Smooth muscle cell (in vitro differentiated cells): ENCODE results near the gene MGMT. TPM values are rescaled to one million over a fixed set of nuclear protein-coding genes. Genes with fewer than 3 reads are reported as not detected.

Source experiments
- DNase-seq: peaks from one replicate; lab custom pipeline; 2025; ENCODE audit not compliant: unreplicated experiment; lab: John Stamatoyannopoulos, UW
- H2AFZ ChIP-seq: fragments of 200-600 bp; sonication (generic); 2 replicates; pipeline ENCODE4 v1.6.0; 2016; ENCODE audit warnings: antibody characterized with exemption, low read depth, mild to moderate bottlenecking
- H3F3A ChIP-seq: fragments of 200-600 bp; sonication (generic); 2 replicates; pipeline ENCODE4 v1.6.0; 2017; ENCODE audit warnings: antibody characterized with exemption, low read depth
- H3K27ac ChIP-seq: fragments of 200-600 bp; sonication (generic); 2 replicates; pipeline ENCODE4 v1.5.1; 2016; ENCODE audit warnings: low read depth, mild to moderate bottlenecking
- H3K27me3 ChIP-seq: fragments of 200-600 bp; sonication (generic); 2 replicates; pipeline ENCODE4 v1.6.1; 2016; ENCODE audit warnings: low read depth, mild to moderate bottlenecking
- H3K36me3 ChIP-seq: fragments of 200-600 bp; sonication (generic); 2 replicates; pipeline ENCODE4 v1.5.1; 2016; ENCODE audit warnings: low read depth
- H3K4me1 ChIP-seq: fragments of 200-600 bp; sonication (generic); 2 replicates; pipeline ENCODE4 v1.5.1; 2016; ENCODE audit warnings: low read depth
- H3K4me2 ChIP-seq: fragments of 200-600 bp; sonication (generic); 2 replicates; pipeline ENCODE4 v1.6.0; 2016; ENCODE audit warnings: mild to moderate bottlenecking
- H3K4me3 ChIP-seq: fragments of 200-600 bp; sonication (generic); 2 replicates; pipeline ENCODE4 v1.5.1; 2016; ENCODE audit warnings: mild to moderate bottlenecking
- H3K79me2 ChIP-seq: fragments of 200-600 bp; sonication (generic); 2 replicates; pipeline ENCODE4 v1.6.0; 2016; ENCODE audit warnings: low read depth, mild to moderate bottlenecking
- H3K9ac ChIP-seq: fragments of 200-600 bp; sonication (generic); 2 replicates; pipeline ENCODE4 v1.6.0; 2016; ENCODE audit warnings: low read depth
- H3K9me3 ChIP-seq: fragments of 200-600 bp; sonication (generic); replicated peaks from 2 replicates; pipeline ENCODE4 v1.5.1; 2016; ENCODE audit warnings: low read depth
- H4K20me1 ChIP-seq: fragments of 200-600 bp; sonication (generic); 2 replicates; pipeline ENCODE4 v1.6.0; 2016; ENCODE audit warnings: low read depth
- CTCF ChIP-seq: fragments of 200-600 bp; sonication (generic); IDR thresholded peaks from 2 replicates; pipeline ENCODE4 v1.5.1; 2017; ENCODE audit warnings: borderline replicate concordance, mild to moderate bottlenecking, antibody characterized with exemption; ENCODE audit not compliant: insufficient read depth, poor library complexity, severe bottlenecking
- WGBS: methylation state at CpG from one replicate; pipeline ENCODE4 v1.1.7; 2016; ENCODE audit warnings: low lambda C conversion rate; 5-methylcytosine and 5-hydroxymethylcytosine counted together
- polyA plus RNA-seq: library from polyadenylated mRNA; unstranded; fragments of >200 nt; fragmentation: Nextera tagmentation; extraction: Ambion mirVana; gene quantifications from 2 replicates; pipeline ENCODE4 v1.2.1, GENCODE V29; 2016
- total RNA-seq: library from RNA; depleted of rRNA; stranded (reverse); fragments of >200 nt; gene quantifications from 2 replicates; pipeline ENCODE4 v1.2.3, GENCODE V29; 2014

The MGMT gene
- total and polyA plus RNA-seq, 2 experiments from 2014 or later, result 21.0 to 33.0 TPM

- no peaks in the 10 kb centered on the region for H3K79me2 ChIP-seq
- no peak overlapping the region for H3K27ac ChIP-seq
- no peaks in the 10 kb centered on the region for H3K36me3 ChIP-seq
- H3F3A ChIP-seq, result no peaks in the 10 kb centered on the region
- TF ChIP-seq CTCF, result no peak
- H3K4me2 ChIP-seq, result no peak overlapping the region
- no peak for DNase-seq
- no peaks in the 10 kb centered on the region for H3K4me1 ChIP-seq
- 95% methylated on average over 18 of the region's 18 CpGs for WGBS
- no peaks in the 10 kb centered on the region for H3K27me3 ChIP-seq
- H4K20me1 ChIP-seq, result no peaks in the 10 kb centered on the region
- no peak overlapping the region for H3K4me3 ChIP-seq
- no peak overlapping the region for H2AFZ ChIP-seq
- no peaks in the 10 kb centered on the region for H3K9me3 ChIP-seq
- no peak overlapping the region for H3K9ac ChIP-seq
Observed at GRCh38 chr10:129556316-129556715, 89.3 kb downstream of the MGMT start.

GRCh38 chr10:129560361-129560760 lies 93.3 kb downstream of the MGMT start:
- H3K27me3 ChIP-seq, result no peaks in the 10 kb centered on the region
- no peaks in the 10 kb centered on the region for H3K4me1 ChIP-seq
- H3K9ac ChIP-seq, result no peak overlapping the region
- 93% methylated on average over 6 of the region's 6 CpGs for WGBS
- H2AFZ ChIP-seq, result no peak overlapping the region
- no peaks in the 10 kb centered on the region for H3F3A ChIP-seq
- H3K9me3 ChIP-seq, result no peaks in the 10 kb centered on the region
- H3K4me3 ChIP-seq, result no peak overlapping the region
- H3K79me2 ChIP-seq, result no peaks in the 10 kb centered on the region
- DNase-seq, result no peak
- no peaks in the 10 kb centered on the region for H4K20me1 ChIP-seq
- no peaks in the 10 kb centered on the region for H3K36me3 ChIP-seq
- H3K4me2 ChIP-seq, result no peak overlapping the region
- TF ChIP-seq CTCF, result no peak
- H3K27ac ChIP-seq, result no peak overlapping the region

GRCh38 chr10:129562487-129562886 lies 95.4 kb downstream of the MGMT start:
- H3K27me3 ChIP-seq, result no peaks in the 10 kb centered on the region
- no peak overlapping the region for H3K4me2 ChIP-seq
- 94% methylated on average over 8 of the region's 8 CpGs for WGBS

More at GRCh38 chr10:129562487-129562886, 95.4 kb downstream of the MGMT start:
- no peak overlapping the region for H3K9ac ChIP-seq
- no peaks in the 10 kb centered on the region for H4K20me1 ChIP-seq
- no peaks in the 10 kb centered on the region for H3F3A ChIP-seq
- no peak overlapping the region for H3K27ac ChIP-seq
- H3K4me3 ChIP-seq, result no peak overlapping the region
- no peaks in the 10 kb centered on the region for H3K79me2 ChIP-seq
- TF ChIP-seq CTCF, result no peak
- no peaks in the 10 kb centered on the region for H3K36me3 ChIP-seq
- H3K4me1 ChIP-seq, result no peaks in the 10 kb centered on the region
- no peak overlapping the region for H2AFZ ChIP-seq
- H3K9me3 ChIP-seq, result no peaks in the 10 kb centered on the region
- no peak for DNase-seq
